Right lung (tissue), 5 donors: ENCODE measurements around the gene GNAL. TPM values are rescaled to one million over a fixed set of nuclear protein-coding genes. Genes with fewer than 3 reads are reported as not detected.
"Not testable (repeated sequence)": the region's sequence is repeated elsewhere in the genome, so short reads cannot be mapped to it uniquely, and the experiment has no call there.

ENCODE experiments used
- DNase-seq, 2 donors: peaks; one replicate each; pipeline ENCODE4 v3.0.0-alpha.2; 2013
- polyA plus RNA-seq, 5 donors: library from polyadenylated mRNA; unstranded; fragments of 120-200 nt; gene quantifications; one replicate each; pipeline versions ENCODE4 v1.2.1 to v1.2.3, GENCODE V29; 2013; ENCODE audit warnings: inconsistent platforms in 1 of 5, low replicate concordance in 1 of 5; ENCODE audit not compliant: insufficient read length in 5 of 5, insufficient read depth in 1 of 5

GNAL gene
- polyA plus RNA-seq, 5 donors = 2.1 to 3.0 (median 2.5) TPM

- no peak for DNase-seq
Measured at GRCh38 chr18:11668441-11669169, 20.5 kb upstream of the GNAL start.

GRCh38 chr18:11669271-11669947 lies 19.7 kb upstream of the GNAL start:
- DNase-seq = no peak

GRCh38 chr18:11669948-11670275 lies 19.2 kb upstream of the GNAL start:
- no peak for DNase-seq

GRCh38 chr18:11671156-11671555 lies 17.9 kb upstream of the GNAL start:
- DNase-seq = no peak

GRCh38 chr18:11672198-11672597 lies 16.9 kb upstream of the GNAL start:
- DNase-seq = no peak

- DNase-seq = no peak
Measured at GRCh38 chr18:11672846-11673454, 16.1 kb upstream of the GNAL start.

- no peak for DNase-seq
Measured at GRCh38 chr18:11673560-11673959, 15.5 kb upstream of the GNAL start.

GRCh38 chr18:11674119-11674518 lies 14.9 kb upstream of the GNAL start:
- no peak for DNase-seq

GRCh38 chr18:11676386-11676785 lies 12.7 kb upstream of the GNAL start:
- no peak for DNase-seq

- DNase-seq = no peak
Measured at GRCh38 chr18:11676867-11677266, 12.2 kb upstream of the GNAL start.

- no peak for DNase-seq
Measured at GRCh38 chr18:11678211-11678610, 10.9 kb upstream of the GNAL start.

- DNase-seq = peak in 1 of 2 donors; percentile 8
Measured at GRCh38 chr18:11689669-11690565, 853 bp downstream of the GNAL start.

- not testable (repeated sequence) for DNase-seq
Measured at GRCh38 chr18:11690660-11691059, 1.6 kb downstream of the GNAL start.

GRCh38 chr18:11695736-11696135 lies 6.7 kb downstream of the GNAL start:
- no peak for DNase-seq

- DNase-seq = no peak
Measured at GRCh38 chr18:11696451-11696850, 7.4 kb downstream of the GNAL start.

- DNase-seq = no peak
Measured at GRCh38 chr18:11700876-11701275, 11.8 kb downstream of the GNAL start.

GRCh38 chr18:11710578-11710977 lies 21.5 kb downstream of the GNAL start:
- no peak for DNase-seq

GRCh38 chr18:11713756-11714155 lies 24.7 kb downstream of the GNAL start:
- no peak for DNase-seq

GRCh38 chr18:11714244-11714918 lies 25.3 kb downstream of the GNAL start:
- DNase-seq = no peak

- not testable (repeated sequence) for DNase-seq
Measured at GRCh38 chr18:11716767-11717315, 27.8 kb downstream of the GNAL start.

- no peak for DNase-seq
Measured at GRCh38 chr18:11719050-11719449, 30.0 kb downstream of the GNAL start.
